Glomerular endothelial cell (primary cell): Measurements from ENCODE around the gene SORCS2. TPM values are rescaled to one million over a fixed set of nuclear protein-coding genes. Genes with fewer than 3 reads are reported as not detected.

Experiments used
- DNase-seq: peaks from one replicate; pipeline ENCODE4 v3.0.0-alpha.2; 2011; ENCODE audit warnings: low read depth, low spot score; ENCODE audit errors: extremely low read depth
- total RNA-seq: library from RNA; depleted of rRNA; stranded (reverse); fragments of >200 nt; gene quantifications from 2 replicates; pipeline ENCODE4 v1.2.3, GENCODE V29; 2015

The SORCS2 gene
- total RNA-seq, 1 donor from 2014 or later = 0.64 TPM

DNA sequence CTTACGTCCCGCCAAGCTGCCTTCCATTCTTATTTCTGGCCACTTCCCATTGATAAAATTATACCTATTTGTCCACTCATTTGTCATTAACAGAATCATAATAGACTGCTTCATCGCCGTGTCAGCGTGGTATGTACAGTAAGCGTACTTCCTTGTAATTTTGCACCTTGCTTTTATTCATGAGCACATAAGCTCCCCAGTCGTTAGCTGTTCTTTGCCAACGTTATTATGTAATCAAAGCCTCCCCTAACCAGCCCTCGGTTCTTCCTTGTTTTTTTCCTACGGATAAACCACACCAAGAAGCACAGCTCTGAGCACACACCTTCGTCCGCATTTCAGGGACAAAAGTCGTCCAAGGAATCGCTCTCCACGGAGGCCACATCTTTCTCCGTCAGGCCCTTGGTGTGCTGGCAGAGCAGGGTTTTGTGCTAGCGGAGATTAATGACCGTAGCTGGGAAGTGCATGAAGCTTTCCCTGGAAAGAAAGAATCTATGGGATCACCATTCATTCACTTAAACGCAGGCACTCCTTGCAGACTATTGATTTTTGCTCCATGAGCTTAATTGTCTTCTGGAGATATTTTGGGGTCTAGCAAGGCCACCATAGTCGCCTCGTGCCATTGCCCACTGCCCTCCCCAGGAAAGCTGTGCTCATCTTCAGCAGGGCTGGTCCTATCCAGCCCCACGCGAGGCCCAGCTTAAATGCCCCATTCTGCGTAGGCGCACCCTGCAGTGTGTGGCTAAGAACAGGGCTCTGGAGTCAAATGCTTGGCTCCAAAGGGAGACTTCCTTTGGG is 443.3 kb downstream of the SORCS2 start:
- no peak for DNase-seq

GRCh38 chr4:7636240-7636508 is 443.8 kb downstream of the SORCS2 start:
- no peak for DNase-seq

GRCh38 chr4:7637139-7637538 is 444.8 kb downstream of the SORCS2 start:
- no peak for DNase-seq

DNA sequence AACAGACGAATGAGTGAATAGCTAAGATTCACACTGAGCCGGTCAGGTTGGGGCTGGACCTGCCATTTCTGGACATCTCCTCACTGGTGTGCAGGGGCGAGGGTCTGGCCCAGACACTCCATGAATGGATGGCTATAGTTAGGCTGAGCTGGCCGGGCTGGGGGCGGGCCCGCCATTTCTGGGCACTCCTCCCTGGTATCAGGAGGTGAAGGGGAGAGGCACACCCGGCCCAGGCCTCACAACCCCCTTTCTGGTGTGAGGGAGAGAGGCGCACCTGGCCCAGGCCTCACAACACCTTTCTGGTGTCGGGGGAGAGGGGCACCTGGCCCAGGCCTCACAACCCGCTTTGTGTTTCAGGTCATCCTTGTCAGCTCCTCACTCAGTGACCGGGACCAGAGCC is 445.6 kb downstream of the SORCS2 start:
- no peak for DNase-seq

GRCh38 chr4:7638489-7638888 is 446.2 kb downstream of the SORCS2 start:
- DNase-seq = no peak

DNA sequence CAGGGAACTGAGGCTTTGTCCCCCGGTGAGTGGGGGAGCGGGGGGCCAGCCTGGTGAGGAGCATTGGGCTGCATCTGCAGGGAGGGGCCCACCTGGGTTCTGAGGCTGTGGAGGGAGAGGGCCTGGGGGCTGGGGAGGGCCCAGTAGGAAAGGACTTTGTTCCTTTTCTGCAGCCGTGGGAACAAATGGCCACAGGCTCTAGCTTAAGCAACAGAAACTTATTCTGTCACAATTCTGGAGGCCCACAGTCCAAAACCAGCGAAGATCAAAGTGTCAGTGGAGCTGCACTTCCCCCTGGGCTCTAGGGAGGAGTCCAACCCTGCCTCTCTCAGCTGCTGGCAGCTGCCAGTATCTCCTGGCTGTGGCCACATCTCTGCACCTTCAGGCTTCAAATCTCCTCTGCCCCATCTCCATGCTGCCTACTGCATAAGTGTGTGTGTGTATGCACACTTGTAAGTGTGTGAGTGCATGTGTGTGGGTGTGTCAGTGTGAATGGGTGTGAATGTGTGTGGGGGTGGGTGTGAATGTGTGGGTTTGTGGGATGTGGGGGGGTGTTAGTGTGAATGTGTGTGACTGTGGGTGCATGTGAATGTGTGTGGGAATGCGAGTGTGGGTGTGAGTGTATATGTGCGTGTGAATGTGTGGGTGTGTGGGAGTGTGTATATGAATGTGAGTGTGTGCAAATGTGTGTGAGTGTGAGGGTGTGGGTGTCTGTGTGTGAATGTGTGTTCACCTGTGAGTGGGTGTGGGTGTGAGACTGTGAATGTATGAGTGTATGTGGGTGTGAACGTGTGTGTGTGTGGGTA is 446.8 kb downstream of the SORCS2 start:
- DNase-seq = no peak

- no peak for DNase-seq
These were observed 447.8 kb downstream of the SORCS2 start for GRCh38 chr4:7640136-7640535.

DNA sequence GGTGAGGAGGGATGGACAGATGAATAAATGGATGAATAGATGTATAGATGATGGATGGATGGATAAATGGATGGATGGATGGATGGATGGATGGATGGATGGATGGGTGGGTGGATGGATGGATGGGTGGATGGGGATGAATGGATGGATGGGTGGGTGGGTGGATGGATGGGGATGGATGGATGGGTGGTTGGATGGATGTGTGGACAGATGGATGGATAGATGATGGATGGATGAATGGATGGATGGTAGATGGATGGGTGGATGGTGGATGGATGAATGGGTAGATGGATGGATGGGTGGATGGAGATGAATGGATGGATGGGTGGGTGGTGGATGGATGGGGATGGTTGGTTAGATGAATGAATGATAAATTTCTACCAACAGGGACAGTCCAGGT is 449.4 kb downstream of the SORCS2 start:
- no peak for DNase-seq

DNA sequence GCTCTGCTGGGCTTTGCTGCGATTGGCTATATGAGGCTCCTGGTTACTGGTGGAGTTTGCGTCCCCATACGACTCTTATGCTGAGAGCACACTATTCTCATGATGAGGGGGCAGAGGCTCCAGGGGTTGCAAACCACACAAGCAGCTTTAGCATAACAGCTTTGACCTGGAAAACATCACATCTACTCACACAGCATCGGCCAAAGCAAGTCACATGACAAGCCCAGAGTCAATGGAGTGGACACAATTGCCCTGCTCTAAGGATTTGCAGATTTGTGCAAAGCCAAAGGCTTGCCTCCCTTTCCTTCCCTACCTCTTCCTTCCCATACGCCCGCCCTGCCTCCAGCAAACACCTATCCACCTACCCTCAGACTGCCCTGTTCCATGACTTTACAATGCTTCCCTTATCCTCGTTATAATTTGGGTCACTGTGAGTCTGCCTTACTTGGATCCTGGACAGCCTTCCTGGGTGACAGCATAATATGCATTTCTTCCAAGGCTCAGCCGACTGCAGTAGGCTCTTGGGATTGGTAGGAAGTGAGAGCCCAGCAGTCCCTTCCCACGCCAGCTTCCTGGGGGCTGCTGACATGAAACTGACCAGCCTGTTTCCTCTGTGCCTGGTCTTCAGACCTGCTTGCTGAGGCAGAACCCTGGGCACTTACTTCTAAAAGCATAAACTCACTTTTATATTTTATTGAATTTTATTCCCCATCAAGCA is 450.6 kb downstream of the SORCS2 start:
- no peak for DNase-seq

GRCh38 chr4:7645158-7645557 is 452.8 kb downstream of the SORCS2 start:
- DNase-seq = no peak

DNA sequence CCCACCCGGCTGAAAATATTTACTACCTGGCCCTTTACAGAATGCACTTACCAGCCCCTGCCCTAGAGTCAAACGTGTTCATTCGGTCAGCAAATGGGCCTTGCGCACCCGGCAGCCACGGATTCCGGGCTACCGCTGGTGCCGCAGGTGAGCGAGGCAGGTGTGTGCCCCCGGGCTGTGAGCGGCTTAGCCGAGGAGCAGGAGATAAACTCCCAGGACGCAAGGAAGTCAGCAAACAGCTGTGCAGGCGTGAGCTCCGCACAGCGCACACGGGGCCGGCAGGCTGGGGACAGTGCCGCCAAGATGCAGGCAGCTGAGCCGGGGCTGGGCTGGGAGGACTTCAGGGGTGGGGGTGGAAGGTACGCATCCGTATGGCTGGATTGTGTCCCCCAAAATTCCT is 453.6 kb downstream of the SORCS2 start:
- no peak for DNase-seq

GRCh38 chr4:7646384-7647061 is 454.2 kb downstream of the SORCS2 start:
- DNase-seq = no peak

GRCh38 chr4:7647186-7647585 is 454.8 kb downstream of the SORCS2 start:
- no peak for DNase-seq

GRCh38 chr4:7647600-7648543 is 455.5 kb downstream of the SORCS2 start:
- DNase-seq = no peak

- no peak for DNase-seq
These were observed 456.4 kb downstream of the SORCS2 start for GRCh38 chr4:7648544-7649395.

DNA sequence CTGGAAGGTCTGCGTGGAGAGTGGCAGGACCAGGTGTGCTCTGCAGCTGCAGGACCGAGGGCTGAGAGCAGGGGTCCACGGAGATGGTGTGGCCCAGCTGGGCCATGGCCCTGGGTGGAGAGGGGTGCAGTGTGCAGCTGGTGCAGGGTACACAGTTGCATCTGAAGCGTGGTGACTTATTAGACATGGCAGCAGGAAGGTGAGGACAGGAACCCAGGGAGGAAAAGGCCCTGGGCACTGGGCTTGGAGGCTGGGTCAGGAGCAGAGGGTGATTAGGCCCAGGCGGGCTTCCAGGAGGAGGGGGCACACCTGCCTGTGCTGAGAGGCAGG is 457.0 kb downstream of the SORCS2 start:
- no peak for DNase-seq

GRCh38 chr4:7649741-7650531 is 457.6 kb downstream of the SORCS2 start:
- peak; percentile 9 for DNase-seq

DNA sequence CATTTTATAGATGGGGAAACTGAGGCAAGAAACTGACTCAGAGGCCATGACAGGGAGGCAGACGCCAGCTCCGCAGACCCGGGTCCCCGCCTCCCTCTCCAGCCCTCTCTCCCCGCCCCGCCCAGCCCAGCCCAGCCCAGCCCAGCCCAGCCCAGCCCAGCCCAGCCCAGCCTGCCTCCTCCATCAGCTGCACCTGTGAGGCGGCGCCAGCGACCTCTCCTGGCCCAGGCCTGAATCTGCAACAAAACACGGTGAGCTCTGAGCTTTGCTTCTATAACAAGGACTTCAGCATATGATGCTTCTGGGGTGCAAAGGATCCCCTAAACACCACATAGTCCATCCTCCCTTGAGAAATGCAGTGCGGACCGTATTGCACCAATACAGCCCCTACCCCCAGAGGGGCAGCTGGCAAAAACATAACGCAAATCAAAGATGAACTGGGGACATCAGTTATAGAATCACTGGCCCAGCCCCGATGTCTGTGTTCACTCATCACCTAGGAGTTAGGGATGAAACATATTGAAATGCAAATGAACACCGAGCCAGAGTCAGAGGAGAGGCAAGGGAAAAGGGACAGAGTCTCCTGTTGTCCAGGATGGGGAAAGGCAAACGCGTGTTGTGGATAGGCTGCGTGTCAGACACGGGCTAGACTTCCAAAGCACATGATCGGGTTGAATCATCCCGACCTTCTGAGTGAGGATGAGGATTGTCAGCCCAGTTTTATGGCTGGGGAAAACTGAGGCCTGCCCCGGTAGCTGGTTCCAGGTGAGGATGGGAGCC is 458.5 kb downstream of the SORCS2 start:
- DNase-seq = no peak
